Spinal cord (tissue), 10 donors: ENCODE data around the gene PKIB. TPM values are rescaled to one million over a fixed set of nuclear protein-coding genes. Genes with fewer than 3 reads are reported as not detected.
"Not testable (repeated sequence)": the region's sequence is repeated elsewhere in the genome, so short reads cannot be mapped to it uniquely, and the experiment has no call there.

ENCODE experiments used
- DNase-seq, 6 donors: peaks; one replicate each; pipeline versions ENCODE4 v3.0.0 to v3.0.0-alpha.2; 2013 to 2015; ENCODE audit warnings: low spot score in 6 of 6, low read depth in 4 of 6
- H3K27ac ChIP-seq: one replicate; pipeline ENCODE4 v1.5.1; 2013; ENCODE audit warnings: low read depth, low read length, control low read depth
- H3K27me3 ChIP-seq: one replicate; pipeline ENCODE4 v1.6.1; 2013; ENCODE audit warnings: low read length; ENCODE audit not compliant: control insufficient read depth, insufficient read depth
- H3K36me3 ChIP-seq: one replicate; pipeline ENCODE4 v1.6.1; 2013; ENCODE audit warnings: low read length; ENCODE audit not compliant: control insufficient read depth, insufficient read depth
- H3K4me1 ChIP-seq: one replicate; pipeline ENCODE4 v1.6.1; 2013; ENCODE audit warnings: low read length; ENCODE audit not compliant: control insufficient read depth, insufficient read depth
- H3K4me3 ChIP-seq: one replicate; pipeline ENCODE4 v1.5.1; 2013; ENCODE audit warnings: low read depth, low read length, control low read depth
- H3K9me3 ChIP-seq: one replicate; pipeline ENCODE4 v1.6.1; 2013; ENCODE audit warnings: low read length; ENCODE audit not compliant: control insufficient read depth, insufficient read depth
- WGBS: methylation state at CpG from one replicate; pipeline ENCODE4 v1.1.5; 2013; ENCODE audit warnings: missing lambda C conversion rate; ENCODE audit not compliant: insufficient coverage; 5-methylcytosine and 5-hydroxymethylcytosine counted together
- polyA plus RNA-seq, 2 donors: library from polyadenylated mRNA; unstranded; fragments of 120-200 nt; gene quantifications; one replicate each; pipeline ENCODE4 v1.2.1, GENCODE V29; 2013; ENCODE audit not compliant: insufficient read length in 2 of 2
- total RNA-seq, 2 donors: library from RNA; depleted of rRNA in 1 of 2; stranded (reverse); fragments of 120-200 nt in 1 of 2; fragments of >200 nt in 1 of 2; gene quantifications; one replicate each; pipeline versions ENCODE4 v1.2.3 to v1.2.4, GENCODE V29; 2013 to 2014
- donor health status: healthy.

Gene PKIB
- total and polyA plus RNA-seq, 4 donors, result 4.7 to 15.7 (median 11.9) TPM

GRCh38 chr6:122576888-122577287 lies 33.3 kb upstream of the PKIB start:
- no CpG with 5 or more reads among the region's 2 CpGs for WGBS

GRCh38 chr6:122578961-122579360 lies 31.2 kb upstream of the PKIB start:
- no peak overlapping the region for H3K27ac ChIP-seq
- WGBS, result 100% methylated on average over 1 of the region's 1 CpG
- H3K9me3 ChIP-seq, result no peaks in the 10 kb centered on the region

More at GRCh38 chr6:122576888-122577287, 33.3 kb upstream of the PKIB start:
- Histone ChIP-seq H3K27ac (no peak overlapping the region), H3K4me1 (no peaks in the 10 kb centered on the region), H3K9me3 (no peaks in the 10 kb centered on the region), H3K27me3 (no peaks in the 10 kb centered on the region), H3K36me3 (no peaks in the 10 kb centered on the region), H3K4me3 (no peak overlapping the region)
- DNase-seq, result no peak

GRCh38 chr6:122580737-122581136 lies 29.5 kb upstream of the PKIB start:
- no peaks in the 10 kb centered on the region for H3K9me3 ChIP-seq
- H3K27ac ChIP-seq, result no peak overlapping the region
- H3K4me3 ChIP-seq, result no peak overlapping the region
- H3K36me3 ChIP-seq, result no peaks in the 10 kb centered on the region
- DNase-seq, result peak in 1 of 6 donors; percentile 3
- no peaks in the 10 kb centered on the region for H3K4me1 ChIP-seq
- no CpG with 5 or more reads among the region's 3 CpGs for WGBS
- no peaks in the 10 kb centered on the region for H3K27me3 ChIP-seq

More at GRCh38 chr6:122578961-122579360, 31.2 kb upstream of the PKIB start:
- DNase-seq, result no peak
- no peaks in the 10 kb centered on the region for H3K4me1 ChIP-seq
- no peak overlapping the region for H3K4me3 ChIP-seq
- no peaks in the 10 kb centered on the region for H3K36me3 ChIP-seq
- H3K27me3 ChIP-seq, result no peaks in the 10 kb centered on the region

GRCh38 chr6:122589115-122589514 lies 21.1 kb upstream of the PKIB start:
- no peaks in the 10 kb centered on the region for H3K27me3 ChIP-seq
- no peak overlapping the region for H3K27ac ChIP-seq
- H3K4me3 ChIP-seq, result no peak overlapping the region
- DNase-seq, result no peak
- WGBS, result no CpG with 5 or more reads among the region's 1 CpG
- no peaks in the 10 kb centered on the region for H3K36me3 ChIP-seq
- H3K4me1 ChIP-seq, result no peaks in the 10 kb centered on the region
- H3K9me3 ChIP-seq, result no peaks in the 10 kb centered on the region

- DNase-seq, H3K27ac ChIP-seq, H3K4me1 ChIP-seq, H3K4me3 ChIP-seq, H3K9me3 ChIP-seq, H3K36me3 ChIP-seq, H3K27me3 ChIP-seq: not testable (repeated sequence)
- WGBS, result no CpG with 5 or more reads among the region's 2 CpGs
Observed at GRCh38 chr6:122598295-122598694, 11.9 kb upstream of the PKIB start.

- no peak for DNase-seq
- no peaks in the 10 kb centered on the region for H3K27me3 ChIP-seq
- H3K36me3 ChIP-seq, result no peaks in the 10 kb centered on the region
- H3K27ac ChIP-seq, result no peak overlapping the region
- H3K4me3 ChIP-seq, result no peak overlapping the region
- no peaks in the 10 kb centered on the region for H3K9me3 ChIP-seq
- H3K4me1 ChIP-seq, result no peaks in the 10 kb centered on the region
Observed at GRCh38 chr6:122604676-122605075, 5.5 kb upstream of the PKIB start.

GRCh38 chr6:122610690-122611455 lies 668 bp downstream of the PKIB start:
- no peaks in the 10 kb centered on the region for H3K9me3 ChIP-seq
- DNase-seq, result peak in 5 of 6 donors; percentile 2 to 51 (median 21)
- under 1% methylated on average over 29 of the region's 42 CpGs for WGBS
- H3K27me3 ChIP-seq, result peaks cover 5% of the 10 kb centered on the region
- H3K4me3 ChIP-seq, result peak overlapping the region; percentile 63
- H3K36me3 ChIP-seq, result no peaks in the 10 kb centered on the region
- H3K4me1 ChIP-seq, result peaks cover 13% of the 10 kb centered on the region
- no peak overlapping the region for H3K27ac ChIP-seq

- Histone ChIP-seq H3K27ac (no peak overlapping the region), H3K9me3 (no peaks in the 10 kb centered on the region), H3K4me3 (no peak overlapping the region), H3K36me3 (no peaks in the 10 kb centered on the region), H3K4me1 (peaks cover 13% of the 10 kb centered on the region), H3K27me3 (peaks cover 5% of the 10 kb centered on the region)
- WGBS, result no CpG with 5 or more reads among the region's 3 CpGs
- DNase-seq, result no peak
Observed at GRCh38 chr6:122612838-122613237, 2.6 kb downstream of the PKIB start.

- H3K4me3 ChIP-seq, result no peak overlapping the region
- H3K4me1 ChIP-seq, result peaks cover 13% of the 10 kb centered on the region
- no CpG with 5 or more reads among the region's 1 CpG for WGBS
- no peak overlapping the region for H3K27ac ChIP-seq
- no peaks in the 10 kb centered on the region for H3K9me3 ChIP-seq
- H3K36me3 ChIP-seq, result no peaks in the 10 kb centered on the region
- H3K27me3 ChIP-seq, result peaks cover 5% of the 10 kb centered on the region
- no peak for DNase-seq
Observed at GRCh38 chr6:122614303-122614702, 4.1 kb downstream of the PKIB start.

GRCh38 chr6:122615409-122615808 lies 5.2 kb downstream of the PKIB start:
- Histone ChIP-seq H3K4me3 (no peak overlapping the region), H3K27me3 (peaks cover 3% of the 10 kb centered on the region), H3K36me3 (no peaks in the 10 kb centered on the region), H3K9me3 (no peaks in the 10 kb centered on the region), H3K4me1 (peaks cover 9% of the 10 kb centered on the region), H3K27ac (no peak overlapping the region)
- no CpG with 5 or more reads among the region's 2 CpGs for WGBS
- DNase-seq, result no peak
